Body of pancreas (tissue), 4 donors: ENCODE data around the gene HOXB13.

Experiments
- CTCF ChIP-seq, 7 experiments: fragments of 450-650 bp in 4 of 7; fragments of 200-600 bp in 3 of 7; sonication (generic) in 3 of 7; IDR thresholded peaks; one replicate each; pipeline ENCODE4 v1.5.1; 2016 to 2019; ENCODE audit warnings: antibody characterized with exemption in 7 of 7
- POLR2A ChIP-seq, 3 donors: fragments of 450-650 bp; IDR thresholded peaks; one replicate each; pipeline ENCODE4 v1.6.1; 2016; ENCODE audit warnings: antibody characterized with exemption in 3 of 3, mild to moderate bottlenecking in 2 of 3

- TF ChIP-seq CTCF (IDR thresholded peaks at IDR 0.05) = no peak
- TF ChIP-seq POLR2A (IDR thresholded peaks at IDR 0.05) = no peak
These were observed 2.8 kb upstream of the HOXB13 start for GRCh38 chr17:48731355-48731754.
